Fibroblast of skin of abdomen (primary cell): ENCODE data around the gene ZNF275. TPM values are rescaled to one million over a fixed set of nuclear protein-coding genes. Genes with fewer than 3 reads are reported as not detected.
"Not testable (repeated sequence)": the region's sequence is repeated elsewhere in the genome, so short reads cannot be mapped to it uniquely, and the experiment has no call there.

Source experiments
- DNase-seq: peaks from one replicate; pipeline ENCODE4 v3.0.0-alpha.2; 2013
- polyA plus RNA-seq, 2 experiments: library from polyadenylated mRNA; unstranded; fragments of 120-200 nt; gene quantifications; one replicate each; pipeline ENCODE4 v1.2.1, GENCODE V29; 2013; ENCODE audit not compliant: insufficient read length in 2 of 2

The ZNF275 gene
- polyA plus RNA-seq (2013, experiment 1 of 2; ENCODE audit: insufficient read length), result 12.3 TPM
- polyA plus RNA-seq (2013, experiment 2 of 2; ENCODE audit: insufficient read length), result 11.7 TPM

- peak; percentile 79 for DNase-seq
These were observed at the start of gene ZNF275 for GRCh38 chrX:153333821-153334653. Gene ZNF275 (plus strand): TSS chrX:153334153. CDS start chrX:153336680, 2,527 bp downstream.

GRCh38 chrX:153285678-153286077 is 48.3 kb upstream of the ZNF275 start:
- DNase-seq, result not testable (repeated sequence)

GRCh38 chrX:153288807-153289206 is 45.1 kb upstream of the ZNF275 start:
- not testable (repeated sequence) for DNase-seq

GRCh38 chrX:153293485-153294071 is 40.4 kb upstream of the ZNF275 start:
- not testable (repeated sequence) for DNase-seq

- no peak for DNase-seq
These were observed 36.6 kb upstream of the ZNF275 start for GRCh38 chrX:153297376-153297775.

- no peak for DNase-seq
These were observed 34.1 kb upstream of the ZNF275 start for GRCh38 chrX:153299855-153300254.

GRCh38 chrX:153301746-153302145 is 32.2 kb upstream of the ZNF275 start:
- DNase-seq, result no peak

GRCh38 chrX:153302796-153303195 is 31.2 kb upstream of the ZNF275 start:
- no peak for DNase-seq

GRCh38 chrX:153303276-153304262 is 30.4 kb upstream of the ZNF275 start:
- DNase-seq, result no peak

- DNase-seq, result no peak
These were observed 28.8 kb upstream of the ZNF275 start for GRCh38 chrX:153304988-153305736.

- DNase-seq, result no peak
These were observed 28.0 kb upstream of the ZNF275 start for GRCh38 chrX:153305972-153306371.

GRCh38 chrX:153306527-153307115 is 27.3 kb upstream of the ZNF275 start:
- DNase-seq, result no peak

GRCh38 chrX:153307276-153308178 is 26.4 kb upstream of the ZNF275 start:
- no peak for DNase-seq

GRCh38 chrX:153310901-153311300 is 23.1 kb upstream of the ZNF275 start:
- no peak for DNase-seq

GRCh38 chrX:153312041-153312440 is 21.9 kb upstream of the ZNF275 start:
- no peak for DNase-seq

- no peak for DNase-seq
These were observed 21.1 kb upstream of the ZNF275 start for GRCh38 chrX:153312842-153313241.

GRCh38 chrX:153317306-153317705 is 16.6 kb upstream of the ZNF275 start:
- no peak for DNase-seq

GRCh38 chrX:153317996-153318722 is 15.8 kb upstream of the ZNF275 start:
- no peak for DNase-seq

- DNase-seq, result no peak
These were observed 15.1 kb upstream of the ZNF275 start for GRCh38 chrX:153318811-153319210.
